ENCODE results near the gene SRPK3. TPM values are rescaled to one million over a fixed set of nuclear protein-coding genes. Genes with fewer than 3 reads are reported as not detected.

The SRPK3 gene
- total and polyA plus RNA-seq, 2 donors (not counting 1 experiment from before 2014, with no cell fraction given): not detected

- H3K27ac Mint-ChIP-seq: peak overlapping the region; percentile 85
- peak overlapping the region; percentile 81 for H3K4me2 ChIP-seq (replicated peaks; ENCODE audit: low read depth, low read length, poor library complexity, severe bottlenecking)
- no peak for TF ChIP-seq CTCF (IDR thresholded peaks at IDR 0.05)
- TF ChIP-seq EZH2 (IDR thresholded peaks at IDR 0.05; ENCODE audit: borderline replicate concordance, insufficient read depth, low read depth, low read length, poor library complexity, severe bottlenecking): no peak
- DNase-seq (no peak), ATAC-seq (ENCODE audit: low read depth) (no peak)
- H3K4me1 ChIP-seq (ENCODE audit: control insufficient read depth in 2 of 2, insufficient read depth in 2 of 2, low read length in 2 of 2): peaks cover 16 to 24% of the 10 kb centered on the region in 2 donors
- H3K27me3 ChIP-seq (replicated peaks in 1 of 4; ENCODE audit: control extremely low read depth in 1 of 4, control insufficient read depth in 3 of 4, insufficient read depth in 4 of 4, low read length in 3 of 4): no peaks in the 10 kb centered on the region
- no peaks in the 10 kb centered on the region for H3K9me3 ChIP-seq (ENCODE audit: control extremely low read depth in 1 of 3, control insufficient read depth in 2 of 3, insufficient read depth in 1 of 3, low read length in 2 of 3)
- H4K20me1 ChIP-seq (ENCODE audit: control insufficient read depth, insufficient read depth, low read length, poor library complexity, severe bottlenecking): peaks cover 8% of the 10 kb centered on the region
- no peaks in the 10 kb centered on the region for H3K27me3 Mint-ChIP-seq
- peaks cover 61% of the 10 kb centered on the region for H3K79me2 ChIP-seq (ENCODE audit: control insufficient read depth, insufficient read depth, low read length)
- no peaks in the 10 kb centered on the region for H3K9me3 Mint-ChIP-seq (ENCODE audit: insufficient read depth)
- WGBS (ENCODE audit: insufficient coverage): no CpG with 5 or more reads among the region's 7 CpGs
- ChIA-PET POLR2A (interaction anchor here (1.5 kb wide), 1 partner anchor 132 kb away, joined by 11 read pairs; no protein-coding TSS in a partner anchor), CTCF (interaction anchor here (2.6 kb wide), 1 partner anchor 130 kb away, joined by 9 read pairs; no protein-coding TSS in a partner anchor)
- H3K27ac ChIP-seq (ENCODE audit: low read length in 2 of 2): peak overlapping the region; percentile 87 to 90
- peaks cover 30% of the 10 kb centered on the region for H3K4me1 Mint-ChIP-seq
- peaks cover 0 to 13% of the 10 kb centered on the region in 2 experiments for H3K36me3 ChIP-seq (replicated peaks in 1 of 2; ENCODE audit: control extremely low read depth in 1 of 2, control insufficient read depth in 1 of 2, extremely low read depth in 1 of 2, insufficient read depth in 2 of 2, low read length in 1 of 2)
- peak overlapping the region; percentile 78 for H3K9ac ChIP-seq (ENCODE audit: low read length)
- peak overlapping the region; percentile 93 for H3K4me3 Mint-ChIP-seq
- peak overlapping the region; percentile 43 to 80 (median 70) for H3K4me3 ChIP-seq (ENCODE audit: control extremely low read depth in 1 of 5, extremely low read depth in 1 of 5, insufficient read depth in 1 of 5, low read depth in 2 of 5, low read length in 4 of 5)
- intact Hi-C loops (cut with micrococcal nuclease): no loop called here
- H2AFZ ChIP-seq (ENCODE audit: insufficient read depth, low read depth, low read length, poor library complexity, severe bottlenecking): peak overlapping the region; percentile 84
Observed at GRCh38 chrX:153793291-153793690, 12.4 kb downstream of the SRPK3 start.

Measured in B cell (primary cell).